GM12801 (cell line): ENCODE measurements around the gene SEC22A.

Source experiments
- CTCF ChIP-seq: IDR thresholded peaks from one replicate; pipeline ENCODE4 v1.5.1; 2011; ENCODE audit warnings: control low read depth; ENCODE audit not compliant: insufficient read length; ENCODE audit errors: extremely low read depth

SEC22A gene

GRCh38 chr3:123165163-123165562, 36.6 kb upstream of the SEC22A start:
- TF ChIP-seq CTCF: no peak

- no peak for TF ChIP-seq CTCF
Measured at GRCh38 chr3:123167686-123168085, 34.1 kb upstream of the SEC22A start.

GRCh38 chr3:123168122-123168521, 33.6 kb upstream of the SEC22A start:
- TF ChIP-seq CTCF: no peak

GRCh38 chr3:123168605-123169004, 33.1 kb upstream of the SEC22A start:
- TF ChIP-seq CTCF: no peak

GRCh38 chr3:123169492-123169929, 32.2 kb upstream of the SEC22A start:
- TF ChIP-seq CTCF: no peak

- no peak for TF ChIP-seq CTCF
Measured at GRCh38 chr3:123169930-123170329, 31.8 kb upstream of the SEC22A start.

- TF ChIP-seq CTCF: no peak
Measured at GRCh38 chr3:123180791-123181190, 21.0 kb upstream of the SEC22A start.

- TF ChIP-seq CTCF: no peak
Measured at GRCh38 chr3:123186695-123187094, 15.0 kb upstream of the SEC22A start.
